Measurements from ENCODE around the gene RALB. TPM values are rescaled to one million over a fixed set of nuclear protein-coding genes. Genes with fewer than 3 reads are reported as not detected.
"Not testable (repeated sequence)": the region's sequence is repeated elsewhere in the genome, so short reads cannot be mapped to it uniquely, and the experiment has no call there.

RALB gene
- total RNA-seq, 4 donors from 2014 or later: 35.5 to 56.6 (median 53.4) TPM

GRCh38 chr2:120320318-120320851 is 67.7 kb downstream of the RALB start:
- TF ChIP-seq CTCF (IDR thresholded peaks at IDR 0.05) (no peak), POLR2AphosphoS5 (IDR thresholded peaks at IDR 0.05) (no peak), EP300 (IDR thresholded peaks at IDR 0.05) (no peak), POLR2A (IDR thresholded peaks at IDR 0.05) (no peak)
- WGBS, 2 donors (ENCODE audit: low coverage in 1 of 2): 83 to 84% methylated on average over 3 to 9 of the region's 10 CpGs
- no peak overlapping the region for H3K27ac ChIP-seq
- no peak overlapping the region for H3K4me3 ChIP-seq
- H3K36me3 ChIP-seq: no peaks in the 10 kb centered on the region
- H3K4me1 ChIP-seq: peaks cover 0 to 13% (median 8%) of the 10 kb centered on the region in 3 donors
- H3K9me3 ChIP-seq: no peaks in the 10 kb centered on the region
- ATAC-seq: no peak
- no peaks in the 10 kb centered on the region for H3K27me3 ChIP-seq

GRCh38 chr2:120320887-120321556 is 68.4 kb downstream of the RALB start:
- not testable (repeated sequence) for ATAC-seq, H3K36me3 ChIP-seq, H3K27ac ChIP-seq, H3K9me3 ChIP-seq, H3K4me3 ChIP-seq, H3K27me3 ChIP-seq
- WGBS, 2 donors (ENCODE audit: low coverage in 1 of 2): 79 to 100% methylated on average over 1 to 5 of the region's 5 CpGs
- peaks cover 0 to 13% (median 8%) of the 10 kb centered on the region in 3 donors for H3K4me1 ChIP-seq

GRCh38 chr2:120321721-120322284 is 69.2 kb downstream of the RALB start:
- H3K27ac ChIP-seq: no peak overlapping the region
- 100% methylated on average over 1 to 2 of the region's 10 CpGs for WGBS, 2 donors (ENCODE audit: low coverage in 1 of 2)

GRCh38 chr2:120322329-120322728 is 69.7 kb downstream of the RALB start:
- H3K4me3 ChIP-seq: no peak overlapping the region
- ATAC-seq: no peak
- 95 to 100% methylated on average over 4 of the region's 7 CpGs for WGBS, 2 donors (ENCODE audit: low coverage in 1 of 2)
- no peaks in the 10 kb centered on the region for H3K9me3 ChIP-seq
- H3K27ac ChIP-seq: no peak overlapping the region
- peaks cover 0 to 13% (median 8%) of the 10 kb centered on the region in 3 donors for H3K4me1 ChIP-seq
- no peaks in the 10 kb centered on the region for H3K36me3 ChIP-seq
- TF ChIP-seq POLR2AphosphoS5 (IDR thresholded peaks at IDR 0.05): no peak
- no peak for TF ChIP-seq EP300 (IDR thresholded peaks at IDR 0.05)
- no peak for TF ChIP-seq CTCF (IDR thresholded peaks at IDR 0.05)
- no peak for TF ChIP-seq POLR2A (IDR thresholded peaks at IDR 0.05)
- H3K27me3 ChIP-seq: no peaks in the 10 kb centered on the region

More at GRCh38 chr2:120321721-120322284, 69.2 kb downstream of the RALB start:
- Histone ChIP-seq H3K36me3 (no peaks in the 10 kb centered on the region), H3K9me3 (no peaks in the 10 kb centered on the region), H3K4me1 (peaks cover 0 to 13% (median 8%) of the 10 kb centered on the region in 3 donors), H3K4me3 (no peak overlapping the region), H3K27me3 (no peaks in the 10 kb centered on the region)
- TF ChIP-seq EP300 (IDR thresholded peaks at IDR 0.05) (no peak), CTCF (IDR thresholded peaks at IDR 0.05) (no peak), POLR2A (IDR thresholded peaks at IDR 0.05) (no peak), POLR2AphosphoS5 (IDR thresholded peaks at IDR 0.05) (no peak)
- ATAC-seq: no peak

GRCh38 chr2:120323214-120323613 is 70.6 kb downstream of the RALB start:
- H3K9me3 ChIP-seq: no peaks in the 10 kb centered on the region
- H3K27me3 ChIP-seq: no peaks in the 10 kb centered on the region
- WGBS, 2 donors (ENCODE audit: low coverage in 1 of 2): 64 to 83% methylated on average over 2 to 8 of the region's 10 CpGs
- TF ChIP-seq EP300 (IDR thresholded peaks at IDR 0.05) (no peak), POLR2A (IDR thresholded peaks at IDR 0.05) (no peak), CTCF (IDR thresholded peaks at IDR 0.05) (no peak), POLR2AphosphoS5 (IDR thresholded peaks at IDR 0.05) (no peak)
- H3K27ac ChIP-seq: no peak overlapping the region
- H3K36me3 ChIP-seq: no peaks in the 10 kb centered on the region
- peak; percentile 88 for ATAC-seq
- H3K4me3 ChIP-seq: no peak overlapping the region
- H3K4me1 ChIP-seq: peaks cover 0 to 13% (median 8%) of the 10 kb centered on the region in 3 donors
